ENCODE data around the gene SLC38A1. TPM values are rescaled to one million over a fixed set of nuclear protein-coding genes. Genes with fewer than 3 reads are reported as not detected.

Gene SLC38A1
- total and polyA plus RNA-seq, 2 experiments from 2014 or later = 79.9 to 92.0 TPM

GRCh38 chr12:46240436-46240835, 28.4 kb downstream of the SLC38A1 start:
- no peaks in the 10 kb centered on the region; the same call in none of the 2 replicates for H4K20me1 ChIP-seq (ENCODE audit: insufficient read depth)
- TF ChIP-seq EZH2 (IDR thresholded peaks at IDR 0.05; ENCODE audit: insufficient read depth, poor library complexity, severe bottlenecking) = no peak
- TF ChIP-seq EZH2phosphoT487 (IDR thresholded peaks at IDR 0.05; ENCODE audit: insufficient read depth, low read depth) = no peak
- H3K27ac ChIP-seq = no peak overlapping the region
- no peak for DNase-seq
- no peak overlapping the region for H3K4me2 ChIP-seq (ENCODE audit: unreplicated experiment)
- in situ Hi-C loops (cut with MboI) = no loop called here
- no peaks in the 10 kb centered on the region for H3K9me2 ChIP-seq (ENCODE audit: insufficient read depth)
- no peaks in the 10 kb centered on the region for H3K4me1 ChIP-seq (ENCODE audit: insufficient read depth)
- no peaks in the 10 kb centered on the region for H3F3A ChIP-seq (ENCODE audit: insufficient read depth)
- no peaks in the 10 kb centered on the region for H3K27me3 ChIP-seq (replicated peaks; ENCODE audit: insufficient read depth)
- peaks cover 95% of the 10 kb centered on the region for H3K79me2 ChIP-seq (ENCODE audit: insufficient read depth)
- H3K9ac ChIP-seq = no peak overlapping the region
- peaks cover 24% of the 10 kb centered on the region for H3K36me3 ChIP-seq (ENCODE audit: low read depth)
- H2AFZ ChIP-seq = no peak overlapping the region
- H3K9me3 ChIP-seq (ENCODE audit: low read depth) = no peaks in the 10 kb centered on the region
- 96 to 97% methylated on average over 7 of the region's 7 CpGs for WGBS, 2 experiments (ENCODE audit: low coverage in 1 of 2, low lambda C conversion rate in 2 of 2, missing lambda C conversion rate in 2 of 2)
- H3K4me3 ChIP-seq = no peak overlapping the region

- H3K4me2 ChIP-seq (ENCODE audit: unreplicated experiment) = no peak overlapping the region
- peaks cover 27% of the 10 kb centered on the region for H3K36me3 ChIP-seq (ENCODE audit: low read depth)
- no peaks in the 10 kb centered on the region for H3K4me1 ChIP-seq (ENCODE audit: insufficient read depth)
- no peak overlapping the region for H3K9ac ChIP-seq
- peaks cover 93% of the 10 kb centered on the region for H3K79me2 ChIP-seq (ENCODE audit: insufficient read depth)
- TF ChIP-seq EZH2phosphoT487 (IDR thresholded peaks at IDR 0.05; ENCODE audit: insufficient read depth, low read depth) = no peak
- no peak for TF ChIP-seq EZH2 (IDR thresholded peaks at IDR 0.05; ENCODE audit: insufficient read depth, poor library complexity, severe bottlenecking)
- DNase-seq = no peak
- no peak overlapping the region for H3K27ac ChIP-seq
- WGBS, 2 experiments (ENCODE audit: low coverage in 1 of 2, low lambda C conversion rate in 2 of 2, missing lambda C conversion rate in 2 of 2) = 66 to 82% methylated on average over 1 of the region's 1 CpG
- H3K9me2 ChIP-seq (ENCODE audit: insufficient read depth) = no peaks in the 10 kb centered on the region
- no peak overlapping the region for H3K4me3 ChIP-seq
- no peak overlapping the region for H2AFZ ChIP-seq
- H3K27me3 ChIP-seq (replicated peaks; ENCODE audit: insufficient read depth) = no peaks in the 10 kb centered on the region
- no peaks in the 10 kb centered on the region for H3F3A ChIP-seq (ENCODE audit: insufficient read depth)
- no peaks in the 10 kb centered on the region for H3K9me3 ChIP-seq (ENCODE audit: low read depth)
- in situ Hi-C loops (cut with MboI) = no loop called here
- no peaks in the 10 kb centered on the region; the same call in 1 of the 2 replicates for H4K20me1 ChIP-seq (ENCODE audit: insufficient read depth)
Measured at GRCh38 chr12:46238821-46239220, 30.0 kb downstream of the SLC38A1 start.

GRCh38 chr12:46237371-46238045, 31.3 kb downstream of the SLC38A1 start:
- no peak for TF ChIP-seq EZH2phosphoT487 (IDR thresholded peaks at IDR 0.05; ENCODE audit: insufficient read depth, low read depth)
- no peak for TF ChIP-seq EZH2 (IDR thresholded peaks at IDR 0.05; ENCODE audit: insufficient read depth, poor library complexity, severe bottlenecking)
- Histone ChIP-seq H3K4me2 (ENCODE audit: unreplicated experiment) (no peak overlapping the region), H3K36me3 (ENCODE audit: low read depth) (peaks cover 27% of the 10 kb centered on the region), H3K27ac (no peak overlapping the region), H4K20me1 (ENCODE audit: insufficient read depth) (no peaks in the 10 kb centered on the region; the same call in 1 of the 2 replicates), H3F3A (ENCODE audit: insufficient read depth) (no peaks in the 10 kb centered on the region), H3K9ac (no peak overlapping the region), H2AFZ (no peak overlapping the region), H3K9me3 (ENCODE audit: low read depth) (no peaks in the 10 kb centered on the region), H3K27me3 (replicated peaks; ENCODE audit: insufficient read depth) (no peaks in the 10 kb centered on the region), H3K4me1 (ENCODE audit: insufficient read depth) (no peaks in the 10 kb centered on the region), H3K4me3 (no peak overlapping the region), H3K79me2 (ENCODE audit: insufficient read depth) (peaks cover 83% of the 10 kb centered on the region), H3K9me2 (ENCODE audit: insufficient read depth) (no peaks in the 10 kb centered on the region)
- in situ Hi-C loops (cut with MboI) = no loop called here
- DNase-seq = no peak
- WGBS, 2 experiments (ENCODE audit: low coverage in 1 of 2, low lambda C conversion rate in 2 of 2, missing lambda C conversion rate in 2 of 2) = 95 to 97% methylated on average over 3 of the region's 3 CpGs

GRCh38 chr12:46234000-46234399, 34.8 kb downstream of the SLC38A1 start:
- 89 to 95% methylated on average over 1 of the region's 1 CpG for WGBS, 2 experiments (ENCODE audit: low coverage in 1 of 2, low lambda C conversion rate in 2 of 2, missing lambda C conversion rate in 2 of 2)
- TF ChIP-seq EZH2phosphoT487 (IDR thresholded peaks at IDR 0.05; ENCODE audit: insufficient read depth, low read depth) = no peak
- TF ChIP-seq EZH2 (IDR thresholded peaks at IDR 0.05; ENCODE audit: insufficient read depth, poor library complexity, severe bottlenecking) = no peak
- H2AFZ ChIP-seq = no peak overlapping the region
- no peak overlapping the region for H3K27ac ChIP-seq
- H3K36me3 ChIP-seq (ENCODE audit: low read depth) = peaks cover 29% of the 10 kb centered on the region
- H3K4me2 ChIP-seq (ENCODE audit: unreplicated experiment) = no peak overlapping the region
- no peaks in the 10 kb centered on the region; the same call in 1 of the 2 replicates for H4K20me1 ChIP-seq (ENCODE audit: insufficient read depth)
- no peak for DNase-seq
- H3K9ac ChIP-seq = no peak overlapping the region
- H3K27me3 ChIP-seq (replicated peaks; ENCODE audit: insufficient read depth) = no peaks in the 10 kb centered on the region
- H3K9me2 ChIP-seq (ENCODE audit: insufficient read depth) = no peaks in the 10 kb centered on the region
- peaks cover 82% of the 10 kb centered on the region for H3K79me2 ChIP-seq (ENCODE audit: insufficient read depth)
- H3K4me1 ChIP-seq (ENCODE audit: insufficient read depth) = no peaks in the 10 kb centered on the region
- H3F3A ChIP-seq (ENCODE audit: insufficient read depth) = no peaks in the 10 kb centered on the region
- in situ Hi-C loops (cut with MboI) = no loop called here
- H3K9me3 ChIP-seq (ENCODE audit: low read depth) = no peaks in the 10 kb centered on the region
- H3K4me3 ChIP-seq = no peak overlapping the region
